Astrocyte (in vitro differentiated cells and primary cell): ENCODE results near the gene DOCK3. TPM values are rescaled to one million over a fixed set of nuclear protein-coding genes. Genes with fewer than 3 reads are reported as not detected.

Experiments used
- DNase-seq: peaks from one replicate; pipeline ENCODE4 v3.0.0-alpha.2; 2010; ENCODE audit warnings: low read depth
- FAIRE-seq: peaks from 2 replicates; lab custom pipeline; 2011; peaks lifted over from hg19 to GRCh38; lab: Jason Lieb, UNC
- H2AFZ ChIP-seq: 2 replicates; pipeline ENCODE4 v1.6.0; 2012; ENCODE audit warnings: low read depth, low read length, inconsistent platforms
- H3K27ac ChIP-seq: 2 replicates; pipeline ENCODE4 v1.5.1; 2011; ENCODE audit warnings: low read depth, low read length, inconsistent platforms
- H3K27me3 ChIP-seq: 2 replicates; pipeline ENCODE4 v1.6.0; 2011; ENCODE audit warnings: low read length, inconsistent platforms; ENCODE audit not compliant: insufficient read depth
- H3K36me3 ChIP-seq: 2 replicates; pipeline ENCODE4 v1.5.1; 2011; ENCODE audit warnings: low read length, inconsistent platforms; ENCODE audit not compliant: insufficient read depth
- H3K4me1 ChIP-seq: 2 replicates; pipeline ENCODE4 v1.5.1; 2011; ENCODE audit warnings: low read length, inconsistent platforms; ENCODE audit not compliant: insufficient read depth
- H3K4me2 ChIP-seq: 2 replicates; pipeline ENCODE4 v1.6.0; 2012; ENCODE audit warnings: low read length, inconsistent platforms
- H3K4me3 ChIP-seq: 2 replicates; pipeline ENCODE4 v1.5.1; 2011; ENCODE audit warnings: low read depth, mild to moderate bottlenecking, low read length, inconsistent platforms; ENCODE audit not compliant: insufficient read depth
- H3K79me2 ChIP-seq: 2 replicates; pipeline ENCODE4 v1.6.0; 2012; ENCODE audit warnings: mild to moderate bottlenecking, low read length, inconsistent platforms; ENCODE audit not compliant: insufficient read depth
- H3K9ac ChIP-seq: 2 replicates; pipeline ENCODE4 v1.6.0; 2012; ENCODE audit warnings: mild to moderate bottlenecking, low read length, inconsistent platforms
- H3K9me3 ChIP-seq: 2 replicates; pipeline ENCODE4 v1.5.1; 2012; ENCODE audit warnings: low read depth, mild to moderate bottlenecking, low read length, inconsistent platforms; ENCODE audit not compliant: insufficient read depth
- H4K20me1 ChIP-seq: 2 replicates; pipeline ENCODE4 v1.6.0; 2012; ENCODE audit warnings: low read length, inconsistent platforms; ENCODE audit not compliant: insufficient read depth
- H3K27ac Mint-ChIP-seq: one replicate; pipeline ENCODE4 v1.8.0; 2021; ENCODE audit warnings: mild to moderate bottlenecking, mixed read lengths; ENCODE audit not compliant: unreplicated experiment
- H3K27me3 Mint-ChIP-seq: one replicate; pipeline ENCODE4 v1.8.0; 2021; ENCODE audit warnings: low read depth, mixed read lengths; ENCODE audit not compliant: unreplicated experiment
- H3K36me3 Mint-ChIP-seq: one replicate; pipeline ENCODE4 v1.8.0; 2021; ENCODE audit warnings: low read depth, mixed read lengths; ENCODE audit not compliant: unreplicated experiment
- H3K4me1 Mint-ChIP-seq: one replicate; pipeline ENCODE4 v1.8.0; 2021; ENCODE audit warnings: low read depth, mixed read lengths; ENCODE audit not compliant: unreplicated experiment
- H3K4me3 Mint-ChIP-seq: one replicate; pipeline ENCODE4 v1.8.0; 2021; ENCODE audit warnings: mild to moderate bottlenecking, moderate library complexity, mixed read lengths; ENCODE audit not compliant: unreplicated experiment
- H3K9me3 Mint-ChIP-seq: one replicate; pipeline ENCODE4 v1.8.0; 2021; ENCODE audit warnings: mild to moderate bottlenecking, mixed read lengths; ENCODE audit not compliant: unreplicated experiment
- CTCF ChIP-seq: IDR thresholded peaks from 2 replicates; pipeline ENCODE4 v1.5.1; 2011; ENCODE audit warnings: low read depth, mild to moderate bottlenecking, inconsistent platforms, low read length, moderate library complexity; ENCODE audit not compliant: insufficient read depth
- EZH2 ChIP-seq: IDR thresholded peaks from 2 replicates; pipeline ENCODE4 v1.6.1; 2012; ENCODE audit warnings: mild to moderate bottlenecking, low read length, inconsistent platforms; ENCODE audit not compliant: insufficient read depth
- total RNA-seq: library from RNA; stranded (reverse); gene quantifications from 2 replicates; pipeline ENCODE4 v1.2.1, GENCODE V29; 2021

Gene DOCK3
- total RNA-seq, 1 donor from 2014 or later: 3.3 TPM

DNA sequence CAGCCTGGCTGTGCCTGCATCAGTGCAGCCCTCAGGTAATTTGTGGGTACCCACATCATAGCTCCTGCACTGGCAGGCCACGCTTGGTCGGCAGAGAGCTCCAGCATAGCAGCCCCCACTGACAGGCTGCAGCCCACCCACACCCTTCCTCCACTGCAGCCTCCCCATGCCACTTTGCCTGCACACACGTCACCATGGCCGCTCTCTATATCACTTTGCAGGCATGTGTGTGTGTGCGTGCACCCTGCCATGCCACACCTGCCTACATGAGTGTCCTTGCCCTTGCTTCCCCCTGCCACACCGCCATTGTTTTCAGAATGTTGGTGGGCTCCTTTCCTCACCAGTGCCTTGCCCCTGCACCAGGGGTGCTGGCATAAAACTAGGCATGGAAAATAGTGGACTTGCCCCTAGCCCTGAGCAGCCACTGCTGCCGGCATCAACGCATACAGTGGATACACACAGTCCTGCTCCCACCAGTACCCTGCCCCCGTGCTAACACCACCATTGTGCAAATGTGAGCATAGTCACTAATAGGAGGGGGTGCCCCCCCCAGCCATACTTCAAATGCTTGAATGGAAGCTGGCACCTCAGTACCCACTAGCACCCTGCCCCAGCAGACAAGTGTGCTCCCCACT lies 431.6 kb downstream of the DOCK3 start:
- H2AFZ ChIP-seq: no peak overlapping the region
- Mint-ChIP-seq H3K36me3 (peaks cover 8% of the 10 kb centered on the region), H3K9me3 (peaks cover 18% of the 10 kb centered on the region), H3K4me3 (no peak overlapping the region), H3K27me3 (no peaks in the 10 kb centered on the region), H3K27ac (no peak overlapping the region), H3K4me1 (peaks cover 3% of the 10 kb centered on the region)
- H3K36me3 ChIP-seq: no peaks in the 10 kb centered on the region
- peaks cover 2% of the 10 kb centered on the region for H3K9me3 ChIP-seq
- H3K27ac ChIP-seq: no peak overlapping the region
- H3K4me1 ChIP-seq: no peaks in the 10 kb centered on the region
- H4K20me1 ChIP-seq: no peaks in the 10 kb centered on the region
- TF ChIP-seq CTCF (no peak), EZH2 (no peak)
- no peak overlapping the region for H3K4me3 ChIP-seq
- H3K4me2 ChIP-seq: no peak overlapping the region
- no peaks in the 10 kb centered on the region for H3K27me3 ChIP-seq
- DNase-seq (no peak), FAIRE-seq (no peak)
- H3K79me2 ChIP-seq: no peaks in the 10 kb centered on the region
- H3K9ac ChIP-seq: no peak overlapping the region

DNA sequence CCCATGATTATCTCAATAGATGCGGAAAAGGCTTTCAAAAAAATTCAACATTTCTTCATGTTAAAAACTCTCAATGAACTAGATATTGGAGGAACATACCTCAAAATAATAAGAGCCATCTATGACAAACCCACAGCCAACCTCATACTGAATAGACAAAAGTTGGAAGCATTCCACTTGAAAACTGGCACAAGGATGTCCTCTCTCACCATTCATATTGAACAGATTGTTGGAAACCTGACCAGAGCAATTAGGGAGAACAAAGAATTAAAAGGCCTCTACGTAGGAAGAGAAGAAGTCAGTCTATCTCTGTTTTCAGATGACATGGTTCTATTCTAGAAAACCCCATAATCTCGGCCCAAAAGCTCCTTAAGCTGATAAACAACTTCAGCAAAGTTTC lies 435.9 kb downstream of the DOCK3 start:
- no peak overlapping the region for H3K27ac ChIP-seq
- H3K4me1 ChIP-seq: no peaks in the 10 kb centered on the region
- TF ChIP-seq CTCF (no peak), EZH2 (no peak)
- H3K79me2 ChIP-seq: no peaks in the 10 kb centered on the region
- no peak overlapping the region for H3K4me3 Mint-ChIP-seq
- H3K36me3 ChIP-seq: no peaks in the 10 kb centered on the region
- no peak for DNase-seq
- no peak for FAIRE-seq
- H3K27me3 Mint-ChIP-seq: no peaks in the 10 kb centered on the region
- no peaks in the 10 kb centered on the region for H4K20me1 ChIP-seq
- H3K9me3 ChIP-seq: peaks cover 2% of the 10 kb centered on the region
- no peak overlapping the region for H3K4me3 ChIP-seq
- no peak overlapping the region for H3K27ac Mint-ChIP-seq
- peaks cover 6% of the 10 kb centered on the region for H3K36me3 Mint-ChIP-seq
- no peak overlapping the region for H3K9ac ChIP-seq
- no peak overlapping the region for H2AFZ ChIP-seq
- H3K9me3 Mint-ChIP-seq: peaks cover 17% of the 10 kb centered on the region
- H3K4me2 ChIP-seq: no peak overlapping the region
- no peaks in the 10 kb centered on the region for H3K27me3 ChIP-seq
- H3K4me1 Mint-ChIP-seq: no peaks in the 10 kb centered on the region

DNA sequence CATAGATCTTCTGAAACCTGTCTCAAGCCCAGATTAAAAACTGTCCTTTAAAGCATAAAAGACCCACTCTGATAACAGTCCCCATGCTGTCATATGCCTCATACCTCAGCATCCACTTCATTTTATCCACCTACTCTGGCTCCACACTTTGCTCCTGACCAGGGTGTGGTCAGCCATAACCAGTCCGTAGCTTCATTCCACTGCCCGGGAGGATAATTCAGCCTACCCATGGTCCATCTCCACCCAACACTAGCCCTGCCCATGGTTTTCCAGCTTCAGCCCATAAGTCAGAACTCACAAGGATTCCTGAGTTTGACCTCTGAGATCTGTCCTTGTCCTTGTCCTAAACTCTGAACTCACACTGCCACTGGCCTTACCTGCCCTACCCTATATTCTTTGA lies 448.2 kb downstream of the DOCK3 start:
- no peak overlapping the region for H2AFZ ChIP-seq
- H3K4me3 Mint-ChIP-seq: no peak overlapping the region
- no peaks in the 10 kb centered on the region for H3K9me3 ChIP-seq
- H4K20me1 ChIP-seq: no peaks in the 10 kb centered on the region
- no peak for DNase-seq
- H3K27ac ChIP-seq: no peak overlapping the region
- no peaks in the 10 kb centered on the region for H3K79me2 ChIP-seq
- TF ChIP-seq EZH2 (no peak), CTCF (no peak)
- peaks cover 3% of the 10 kb centered on the region for H3K9me3 Mint-ChIP-seq
- no peaks in the 10 kb centered on the region for H3K36me3 ChIP-seq
- H3K4me2 ChIP-seq: no peak overlapping the region
- no peak overlapping the region for H3K9ac ChIP-seq
- no peaks in the 10 kb centered on the region for H3K27me3 Mint-ChIP-seq
- no peak overlapping the region for H3K27ac Mint-ChIP-seq
- H3K4me1 Mint-ChIP-seq: no peaks in the 10 kb centered on the region
- no peak for FAIRE-seq
- H3K4me1 ChIP-seq: no peaks in the 10 kb centered on the region
- no peaks in the 10 kb centered on the region for H3K27me3 ChIP-seq
- no peaks in the 10 kb centered on the region for H3K36me3 Mint-ChIP-seq
- H3K4me3 ChIP-seq: no peak overlapping the region
